ENCODE results near the gene RICTOR.
"Not testable (repeated sequence)": the region's sequence is repeated elsewhere in the genome, so short reads cannot be mapped to it uniquely, and the experiment has no call there.

RICTOR gene

DNA sequence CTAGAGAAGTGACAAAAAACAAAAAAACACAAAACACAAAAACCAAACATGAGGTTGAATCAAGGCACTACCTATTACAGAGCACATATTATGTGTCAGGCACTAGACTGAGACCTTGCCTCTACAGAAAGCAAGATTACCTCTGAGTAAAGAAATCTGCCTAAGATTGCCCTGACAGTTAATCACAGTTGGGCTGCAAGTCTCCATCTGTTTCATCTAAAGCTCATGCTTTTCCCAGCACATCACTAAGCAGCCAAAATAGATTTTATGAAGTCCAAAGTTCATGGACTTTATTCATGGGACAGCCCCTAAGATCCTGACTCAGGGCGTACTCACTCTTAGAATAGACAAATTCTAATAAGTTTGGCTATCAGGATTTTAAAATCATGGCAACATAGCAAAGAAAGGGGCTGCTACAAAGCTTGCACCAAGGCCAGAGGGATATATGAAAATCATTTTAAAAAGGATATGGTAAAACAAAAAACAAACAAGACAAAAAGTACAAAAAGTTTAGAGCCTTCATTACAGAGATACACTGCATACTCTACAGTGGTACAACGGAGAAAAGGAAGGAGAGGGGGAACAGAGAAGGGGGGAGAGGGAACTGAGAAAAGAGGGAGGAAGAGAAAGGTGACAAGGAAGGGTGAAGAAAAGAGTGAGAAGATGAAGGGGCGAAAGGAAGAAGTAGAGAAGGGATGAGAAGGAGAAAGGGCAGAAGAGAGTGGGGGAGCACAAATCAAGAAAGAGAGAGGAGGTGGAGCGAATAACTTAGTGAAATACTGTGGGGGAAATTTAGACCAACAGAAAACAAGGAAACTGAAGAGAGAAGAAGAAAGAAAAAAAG is 58.2 kb downstream of the RICTOR start:
- TF ChIP-seq, protein P1, sequence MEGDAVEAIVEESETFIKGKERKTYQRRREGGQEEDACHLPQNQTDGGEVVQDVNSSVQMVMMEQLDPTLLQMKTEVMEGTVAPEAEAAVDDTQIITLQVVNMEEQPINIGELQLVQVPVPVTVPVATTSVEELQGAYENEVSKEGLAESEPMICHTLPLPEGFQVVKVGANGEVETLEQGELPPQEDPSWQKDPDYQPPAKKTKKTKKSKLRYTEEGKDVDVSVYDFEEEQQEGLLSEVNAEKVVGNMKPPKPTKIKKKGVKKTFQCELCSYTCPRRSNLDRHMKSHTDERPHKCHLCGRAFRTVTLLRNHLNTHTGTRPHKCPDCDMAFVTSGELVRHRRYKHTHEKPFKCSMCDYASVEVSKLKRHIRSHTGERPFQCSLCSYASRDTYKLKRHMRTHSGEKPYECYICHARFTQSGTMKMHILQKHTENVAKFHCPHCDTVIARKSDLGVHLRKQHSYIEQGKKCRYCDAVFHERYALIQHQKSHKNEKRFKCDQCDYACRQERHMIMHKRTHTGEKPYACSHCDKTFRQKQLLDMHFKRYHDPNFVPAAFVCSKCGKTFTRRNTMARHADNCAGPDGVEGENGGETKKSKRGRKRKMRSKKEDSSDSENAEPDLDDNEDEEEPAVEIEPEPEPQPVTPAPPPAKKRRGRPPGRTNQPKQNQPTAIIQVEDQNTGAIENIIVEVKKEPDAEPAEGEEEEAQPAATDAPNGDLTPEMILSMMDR (IDR thresholded peaks at IDR 0.05; ENCODE audit: low read depth, low read length, missing control alignments), result no peak
- no peak for DNase-seq (ENCODE audit: low read depth)
- H3K4me3 ChIP-seq (ENCODE audit: low read depth, low read length), result no peak overlapping the region

DNA sequence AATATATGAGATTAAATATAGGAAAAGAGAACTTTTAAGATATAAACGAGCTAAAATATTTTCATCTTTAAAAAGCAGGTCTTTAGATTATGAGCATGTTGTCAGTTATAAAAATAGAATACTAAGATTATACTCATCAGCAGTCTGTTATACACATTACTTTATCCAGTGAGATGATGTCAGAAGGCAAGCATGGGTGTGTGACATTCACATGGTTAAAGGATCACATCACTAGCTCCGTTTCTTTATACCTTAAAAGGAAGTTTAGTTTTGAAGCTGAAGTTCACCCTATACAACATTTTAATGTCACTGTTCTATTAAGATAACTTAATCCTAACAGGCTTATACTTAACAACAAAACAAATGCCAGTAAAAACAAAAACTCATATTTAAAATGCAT is 59.6 kb downstream of the RICTOR start:
- TF ChIP-seq, protein P1 (IDR thresholded peaks at IDR 0.05; ENCODE audit: low read depth, low read length, missing control alignments), result no peak
- H3K4me3 ChIP-seq (ENCODE audit: low read depth, low read length), result no peak overlapping the region
- DNase-seq (ENCODE audit: low read depth), result no peak

DNA sequence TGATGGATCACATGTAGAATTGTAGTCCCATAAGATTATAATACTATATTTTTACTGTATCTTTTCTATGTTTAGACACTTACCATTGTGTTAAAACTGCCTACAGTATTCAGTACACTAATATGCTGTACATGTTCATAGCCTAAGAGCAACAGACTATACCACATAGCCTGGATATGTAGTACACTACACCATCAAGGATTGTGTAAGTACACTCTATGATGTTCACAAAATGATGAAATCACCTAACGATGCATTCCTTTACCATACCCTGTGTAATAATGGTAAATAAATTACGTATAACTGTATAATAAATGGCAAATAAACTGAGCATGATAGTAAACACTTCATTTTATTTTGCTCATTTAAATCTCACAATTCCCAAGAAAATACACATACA is 60.3 kb downstream of the RICTOR start:
- TF ChIP-seq, protein P1 (IDR thresholded peaks at IDR 0.05; ENCODE audit: low read depth, low read length, missing control alignments), result no peak
- DNase-seq (ENCODE audit: low read depth), result no peak

DNA sequence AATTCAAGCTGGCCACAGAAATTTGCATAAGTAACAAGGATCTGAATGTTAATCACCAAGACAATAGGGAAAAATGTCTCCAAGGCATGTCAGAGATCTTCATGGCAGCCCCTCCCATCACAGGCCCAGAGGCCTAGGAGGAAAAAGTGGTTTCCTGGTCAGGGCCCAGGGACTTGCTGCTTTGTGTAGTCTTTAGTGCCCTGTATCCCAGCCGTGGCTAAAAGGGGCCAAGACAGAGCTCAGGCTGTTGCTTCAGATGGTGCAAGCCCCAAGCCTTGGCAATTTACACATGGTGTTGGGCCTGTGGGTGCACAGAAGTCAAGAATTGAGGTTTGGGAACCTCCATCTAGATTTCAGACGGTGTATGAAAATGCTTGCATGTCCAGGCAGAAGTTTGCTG is 63.2 kb downstream of the RICTOR start:
- not testable (repeated sequence) for DNase-seq (ENCODE audit: low read depth); H3K4me3 ChIP-seq (ENCODE audit: low read depth, low read length)

More for the DNA sequence above, 60.3 kb downstream of the RICTOR start:
- no peak overlapping the region for H3K4me3 ChIP-seq (ENCODE audit: low read depth, low read length)

DNA sequence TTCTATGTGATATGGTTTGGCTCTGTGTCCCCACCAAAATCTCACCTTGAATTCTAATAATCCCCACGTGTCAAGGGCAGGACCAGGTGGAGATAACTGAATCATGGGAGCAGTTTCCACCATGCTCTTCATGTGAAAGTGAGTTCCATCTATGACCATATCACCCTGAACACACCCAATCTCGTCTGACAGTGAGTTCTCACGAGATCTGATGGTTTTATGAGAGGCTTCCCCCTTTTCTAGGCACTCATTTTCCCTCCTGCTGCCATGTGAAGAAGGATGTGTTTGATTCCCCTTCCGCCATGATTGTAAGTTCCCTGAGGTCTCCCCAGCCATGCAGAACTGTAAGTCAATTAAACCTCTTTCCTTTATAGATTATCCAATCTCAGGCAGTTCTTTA is 64.2 kb downstream of the RICTOR start:
- TF ChIP-seq, protein P1 (IDR thresholded peaks at IDR 0.05; ENCODE audit: low read depth, low read length, missing control alignments), result no peak
- H3K4me3 ChIP-seq (ENCODE audit: low read depth, low read length), result no peak overlapping the region
- DNase-seq (ENCODE audit: low read depth), result no peak

DNA sequence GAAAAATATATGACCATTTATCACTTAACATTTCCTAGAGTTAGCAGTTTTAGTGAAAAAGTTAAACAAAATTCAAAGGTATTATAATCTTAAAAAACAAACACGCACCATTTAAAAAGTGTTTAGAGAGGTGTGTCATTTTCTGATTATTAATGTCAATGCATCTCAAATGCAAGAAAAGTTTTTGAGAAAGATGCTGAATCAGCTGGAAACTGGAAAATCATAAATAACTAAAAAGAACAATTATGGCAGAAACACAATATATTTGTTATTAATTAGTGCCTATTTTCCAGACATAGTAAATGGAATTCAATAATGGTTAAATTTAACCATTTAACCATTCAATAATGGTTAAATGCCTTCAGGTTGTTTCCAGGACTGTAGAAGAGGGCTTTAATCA is 64.9 kb downstream of the RICTOR start:
- no peak for DNase-seq (ENCODE audit: low read depth)
- no peak overlapping the region for H3K4me3 ChIP-seq (ENCODE audit: low read depth, low read length)
- TF ChIP-seq, protein P1 (IDR thresholded peaks at IDR 0.05; ENCODE audit: low read depth, low read length, missing control alignments), result no peak

DNA sequence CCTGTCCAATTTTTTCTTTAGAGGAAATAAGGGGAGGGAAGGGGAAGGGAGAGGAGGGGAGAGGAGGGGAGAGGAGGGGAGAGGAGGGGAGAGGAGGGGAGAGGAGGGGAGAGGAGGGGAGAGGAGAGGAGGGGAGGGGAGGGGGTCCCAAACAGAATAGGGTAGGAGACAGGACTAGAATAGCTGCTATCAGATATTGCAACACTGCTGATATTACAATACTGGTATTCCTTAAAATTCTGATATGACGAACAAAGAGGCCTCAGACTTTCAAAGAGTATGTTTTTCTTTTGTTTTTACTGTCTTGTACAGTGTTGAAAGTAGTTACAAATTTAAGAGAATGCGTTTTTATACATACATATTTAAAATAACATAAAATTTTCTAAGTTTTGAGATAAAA is 67.5 kb downstream of the RICTOR start:
- H3K4me3 ChIP-seq (ENCODE audit: low read depth, low read length), result no peak overlapping the region
- TF ChIP-seq, protein P1 (IDR thresholded peaks at IDR 0.05; ENCODE audit: low read depth, low read length, missing control alignments), result no peak
- no peak for DNase-seq (ENCODE audit: low read depth)
